HG03095 (cell line): Measurements from ENCODE around the gene KLHL13.
"Not testable (repeated sequence)": the region's sequence is repeated elsewhere in the genome, so short reads cannot be mapped to it uniquely, and the experiment has no call there.

Experiments
- ATAC-seq: cut with Tn5 transposase; IDR thresholded peaks from one replicate; pipeline ENCODE4 v1.9.1; 2021; ENCODE audit warnings: moderate library complexity; ENCODE audit not compliant: unreplicated experiment

The KLHL13 gene

DNA sequence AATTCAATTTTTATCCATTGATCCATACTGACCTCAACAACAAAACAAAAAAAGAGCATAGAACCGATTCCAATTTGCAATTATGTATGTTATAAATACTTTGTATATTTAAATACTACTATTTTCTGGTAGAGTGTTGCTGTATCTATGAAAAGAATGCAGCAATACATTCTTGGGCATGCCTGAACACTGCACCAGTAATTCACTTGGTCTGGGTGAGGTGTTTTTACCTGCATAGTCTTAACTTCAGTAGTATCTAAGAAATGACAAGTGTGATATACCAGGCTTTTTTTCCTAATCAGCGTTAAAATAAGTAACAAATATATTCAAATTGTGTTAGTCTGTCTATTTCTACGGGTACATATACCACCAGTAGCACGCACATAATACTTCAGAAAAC is 120.2 kb downstream of the KLHL13 start:
- ATAC-seq: no peak

DNA sequence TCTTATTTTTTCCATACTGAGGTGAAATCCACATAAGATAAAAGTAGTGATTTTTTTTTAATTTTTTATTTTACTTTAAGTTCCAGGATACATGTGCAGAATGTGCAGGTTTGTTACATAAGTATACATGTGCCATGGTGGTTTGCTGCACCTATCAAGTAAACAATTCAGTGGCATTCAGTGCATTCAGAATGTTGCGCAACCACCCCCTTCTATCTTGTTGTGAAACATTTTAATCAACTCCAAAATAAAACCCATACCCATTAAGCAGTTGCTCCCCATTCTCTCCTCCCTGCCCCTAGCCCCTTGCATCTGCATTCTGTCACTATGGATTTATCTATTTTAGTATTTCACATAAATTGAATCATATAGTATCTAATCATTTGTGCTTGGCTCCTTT is 121.2 kb downstream of the KLHL13 start:
- no peak for ATAC-seq

DNA sequence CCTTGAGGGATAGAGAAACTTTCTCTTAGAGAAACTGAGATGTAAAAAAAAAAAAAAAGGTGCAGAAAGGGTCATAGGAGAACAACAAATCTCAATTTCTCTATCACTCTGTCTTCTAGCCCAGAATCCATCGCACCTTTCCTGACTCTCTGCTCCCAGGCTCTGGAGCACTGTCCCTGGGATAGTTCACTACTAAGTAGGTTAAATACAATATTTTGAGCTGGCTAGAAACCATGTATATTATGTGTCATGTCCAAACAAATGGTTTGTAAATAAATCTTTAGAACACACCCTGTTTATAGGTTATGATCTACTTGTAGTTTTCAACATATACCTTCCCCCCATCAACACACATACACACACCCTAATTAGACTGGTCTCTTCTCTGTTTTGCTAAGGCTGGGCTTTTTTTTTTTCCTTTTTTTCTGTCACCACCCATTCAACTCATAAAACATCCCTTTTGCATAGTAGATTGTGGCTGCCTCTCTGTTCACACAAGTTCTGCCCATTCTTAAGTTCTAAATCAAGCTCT is 124.4 kb downstream of the KLHL13 start:
- no peak for ATAC-seq

DNA sequence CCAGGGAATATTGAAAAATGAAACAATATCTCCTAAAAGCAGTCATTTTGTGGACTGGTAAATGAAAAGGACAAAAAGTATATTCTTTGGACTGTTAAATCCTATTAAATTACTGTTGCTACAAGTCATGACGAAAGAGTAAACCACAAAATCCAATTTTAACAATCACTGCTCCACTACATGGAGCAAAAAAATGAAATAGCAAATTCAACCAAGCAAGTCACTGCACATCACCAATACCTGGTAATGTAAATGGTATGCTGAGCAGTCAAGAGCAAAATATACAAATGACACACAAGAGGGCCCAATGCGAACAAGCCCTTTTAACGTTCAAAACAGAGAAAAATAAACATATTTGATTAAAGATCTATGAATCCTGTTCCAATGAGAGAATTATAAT is 126.2 kb downstream of the KLHL13 start:
- no peak for ATAC-seq

DNA sequence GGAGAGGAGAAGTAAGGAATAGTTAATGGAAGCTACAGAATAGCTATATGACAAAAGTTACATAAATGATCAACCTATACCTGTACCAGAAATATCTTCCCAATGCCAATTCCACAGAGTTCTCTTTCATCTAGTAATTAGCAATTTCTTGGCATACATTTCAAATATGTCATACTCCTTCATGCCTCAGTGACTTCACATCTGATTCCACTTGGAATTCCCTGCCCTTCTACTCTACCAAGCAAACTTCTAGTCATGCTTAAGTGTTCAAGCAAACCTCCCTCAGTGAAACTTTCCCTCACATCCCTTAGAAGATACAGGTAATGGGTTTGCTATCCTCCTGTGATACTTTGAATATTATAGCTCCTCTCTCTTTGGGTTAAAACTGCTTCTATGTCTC is 127.1 kb downstream of the KLHL13 start:
- ATAC-seq: no peak

DNA sequence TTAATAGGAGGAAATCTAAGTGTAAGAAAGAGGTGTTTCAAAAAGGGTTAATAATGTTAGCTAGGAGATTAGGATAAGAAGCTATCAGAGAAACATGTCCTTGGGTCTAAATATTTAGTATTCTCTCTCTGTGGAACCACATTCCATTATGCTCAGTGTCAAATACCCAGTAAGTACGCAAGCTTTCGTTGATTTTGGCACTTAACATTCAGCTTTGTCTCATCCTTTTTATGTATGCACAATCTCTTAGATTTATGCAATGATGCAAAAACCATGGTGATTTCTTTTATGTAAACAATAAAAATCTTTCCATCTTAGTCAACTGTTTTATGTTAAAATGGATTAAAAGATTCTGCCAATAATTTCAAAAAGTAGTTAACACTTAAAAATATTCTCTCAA is 129.2 kb downstream of the KLHL13 start:
- no peak for ATAC-seq

DNA sequence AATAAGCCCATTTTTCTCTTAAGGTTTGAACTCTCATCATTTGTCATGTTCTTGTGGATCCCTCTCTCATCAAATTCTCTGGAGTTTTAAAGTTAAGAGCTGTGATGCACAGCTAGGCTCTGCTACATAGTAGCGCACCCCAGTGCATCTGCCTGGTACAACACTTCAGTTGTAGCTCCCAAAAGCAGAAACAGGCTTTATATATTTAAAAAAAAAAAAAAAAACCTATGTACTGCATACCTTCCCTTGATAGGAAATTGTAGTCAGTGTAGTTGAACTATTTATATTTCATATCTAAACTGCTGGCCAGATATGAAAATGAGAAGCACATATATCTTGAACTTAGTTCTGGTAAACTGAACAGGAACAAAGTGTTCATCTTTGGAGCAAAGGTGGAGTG is 131.4 kb downstream of the KLHL13 start:
- ATAC-seq: no peak

DNA sequence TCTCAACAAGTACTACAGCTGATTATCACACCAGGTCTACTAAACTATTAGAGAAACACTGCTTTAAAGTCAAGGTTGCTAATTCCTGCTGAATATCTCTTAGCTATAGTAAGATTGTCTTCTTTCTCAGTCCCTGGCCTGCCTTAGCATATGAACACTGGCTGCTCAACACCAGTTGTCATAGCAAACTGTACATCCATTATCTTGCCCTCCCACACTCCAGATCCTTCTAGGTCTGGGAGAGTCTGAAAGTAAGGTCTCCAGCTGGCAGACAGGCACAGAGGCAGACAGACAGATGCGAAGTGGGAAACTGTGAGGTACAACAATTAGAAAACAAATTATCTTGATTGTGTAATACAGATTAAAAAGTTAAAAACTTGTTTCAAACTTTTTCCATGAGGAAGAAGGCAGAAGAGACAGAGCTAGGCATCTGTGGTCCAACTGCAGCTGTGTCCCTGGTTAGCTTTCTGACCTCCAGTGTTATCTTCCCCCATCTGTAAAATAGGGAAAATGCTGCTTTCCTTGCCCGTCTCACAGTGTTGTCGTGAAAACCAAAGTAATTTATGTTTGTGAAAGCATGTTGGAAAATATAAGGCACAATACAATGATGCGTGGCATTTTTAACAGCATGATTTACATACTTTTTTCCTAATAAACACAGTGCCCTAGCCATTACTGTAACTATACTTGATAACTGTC is 133.8 kb downstream of the KLHL13 start:
- ATAC-seq: no peak

DNA sequence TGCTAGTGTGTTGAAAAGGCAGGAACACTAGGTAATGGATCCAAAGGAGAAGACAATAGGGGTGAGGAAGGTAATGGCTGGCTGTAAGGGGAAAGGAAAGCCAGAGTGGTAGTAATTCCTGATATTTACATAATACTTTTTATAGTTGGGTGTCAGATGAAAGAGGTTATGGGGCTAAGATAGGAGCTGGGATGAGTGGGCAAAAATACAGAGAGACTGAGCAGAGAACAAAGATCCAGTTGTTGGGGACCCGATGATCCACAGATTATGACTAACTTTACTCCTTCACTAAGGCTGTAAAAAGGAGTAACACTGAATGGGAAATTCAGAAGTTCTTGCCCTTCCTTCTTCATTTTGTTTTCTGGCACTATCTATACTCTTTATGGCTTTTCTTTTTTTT is 138.2 kb downstream of the KLHL13 start:
- no peak for ATAC-seq

DNA sequence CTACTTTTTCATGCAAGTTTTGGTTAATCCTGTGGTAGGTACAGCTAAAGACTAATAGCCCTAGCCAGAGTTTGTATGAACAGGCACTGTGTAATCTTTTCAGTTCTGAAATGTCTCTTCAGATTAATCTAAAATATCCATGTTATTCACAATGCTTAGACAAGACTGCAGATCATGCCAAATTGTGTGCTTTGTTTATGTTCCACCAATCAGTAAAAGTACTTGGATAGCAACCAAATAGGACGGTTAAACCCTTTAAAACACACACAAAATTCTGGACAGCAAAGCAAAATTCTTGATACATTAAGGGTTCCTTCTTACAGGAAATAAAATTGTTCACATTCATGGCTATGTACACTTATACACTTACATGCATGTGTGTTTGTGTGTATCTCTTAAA is 139.1 kb downstream of the KLHL13 start:
- no peak for ATAC-seq

DNA sequence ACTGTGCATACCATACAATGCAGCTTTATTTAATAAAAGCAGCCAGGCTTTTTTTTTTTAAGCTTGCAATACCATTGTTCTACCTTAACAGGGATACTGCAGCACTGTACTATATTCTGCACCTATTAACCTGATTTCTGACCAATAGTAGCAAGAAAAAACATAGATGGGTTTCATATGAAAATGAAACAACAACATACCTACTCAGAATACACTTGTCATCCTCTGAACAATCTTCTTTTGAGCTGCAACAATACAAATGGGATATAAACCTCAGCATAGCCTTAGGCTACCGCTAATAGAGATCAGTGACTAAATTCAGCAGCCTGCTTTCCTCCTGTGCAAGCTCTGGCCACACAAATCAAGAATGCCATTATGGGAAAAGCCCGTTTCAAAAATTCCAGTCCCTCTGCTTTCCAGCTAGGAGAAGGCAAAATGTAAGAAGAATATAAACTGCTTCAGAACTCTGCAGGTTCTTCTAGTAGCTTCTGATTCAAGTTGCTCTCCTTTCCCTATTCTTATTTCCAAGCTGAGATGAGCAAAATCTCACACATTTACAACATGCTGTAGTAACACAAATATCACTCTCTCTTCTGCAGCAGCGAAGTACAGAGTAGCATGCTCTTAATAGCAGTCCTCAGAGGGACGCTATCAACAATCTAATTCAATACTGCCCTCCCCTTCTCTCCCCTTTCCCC is 143.4 kb downstream of the KLHL13 start:
- ATAC-seq: no peak

DNA sequence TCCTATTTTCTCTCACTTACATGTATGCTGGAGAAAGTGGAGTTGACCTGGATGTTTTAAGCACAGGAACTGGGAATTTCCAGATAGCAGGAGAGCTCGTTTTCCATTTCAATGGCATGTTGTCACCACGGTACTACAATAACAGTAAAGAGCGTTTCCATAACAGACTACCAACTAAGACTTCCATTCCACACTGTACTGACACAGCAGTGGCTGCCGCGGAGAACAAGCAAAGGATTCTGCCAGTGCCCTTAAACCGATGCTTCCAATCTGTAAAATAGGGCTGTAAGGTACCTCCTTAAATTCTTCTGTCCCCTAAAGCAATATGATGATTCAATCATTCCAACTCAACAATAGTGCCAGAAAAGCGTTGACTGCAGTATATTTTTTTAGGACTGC is 143.9 kb downstream of the KLHL13 start:
- ATAC-seq: no peak

DNA sequence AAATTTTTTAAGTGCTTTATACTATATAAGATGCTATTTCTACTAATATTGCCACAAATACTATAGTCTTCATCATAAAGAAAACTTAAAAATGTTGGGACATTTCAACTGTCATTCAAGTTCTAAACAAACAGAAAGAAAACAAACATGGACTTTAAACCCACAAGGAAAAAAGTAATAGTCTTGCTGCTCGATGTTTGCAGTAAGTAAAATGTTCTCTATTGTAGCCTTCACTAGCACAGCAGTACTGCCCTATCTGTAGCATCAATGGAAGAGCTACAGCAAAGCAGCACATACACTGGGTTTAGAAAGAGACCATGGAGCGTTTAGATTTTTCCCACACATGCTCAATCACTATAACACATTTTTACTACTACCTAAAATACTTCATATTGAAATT is 146.8 kb downstream of the KLHL13 start:
- ATAC-seq: no peak

DNA sequence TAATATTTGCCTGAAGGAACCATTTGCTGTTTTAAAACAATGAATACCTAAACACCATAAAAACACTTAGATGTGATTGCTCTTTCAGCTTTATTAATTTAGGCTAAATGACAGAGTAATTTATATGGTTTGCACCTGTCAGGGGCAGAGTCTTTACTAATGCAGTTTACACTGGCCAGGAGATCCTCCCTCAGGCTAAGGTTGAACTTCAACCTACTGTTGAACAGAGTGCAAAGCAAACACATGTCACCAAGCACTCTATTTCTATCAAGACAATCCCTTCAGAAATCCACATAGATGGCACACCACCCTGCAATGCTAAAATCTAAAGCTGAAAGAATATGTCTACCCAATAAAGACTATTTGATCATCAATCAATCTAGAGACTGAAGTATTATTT is 147.3 kb downstream of the KLHL13 start:
- ATAC-seq: no peak

DNA sequence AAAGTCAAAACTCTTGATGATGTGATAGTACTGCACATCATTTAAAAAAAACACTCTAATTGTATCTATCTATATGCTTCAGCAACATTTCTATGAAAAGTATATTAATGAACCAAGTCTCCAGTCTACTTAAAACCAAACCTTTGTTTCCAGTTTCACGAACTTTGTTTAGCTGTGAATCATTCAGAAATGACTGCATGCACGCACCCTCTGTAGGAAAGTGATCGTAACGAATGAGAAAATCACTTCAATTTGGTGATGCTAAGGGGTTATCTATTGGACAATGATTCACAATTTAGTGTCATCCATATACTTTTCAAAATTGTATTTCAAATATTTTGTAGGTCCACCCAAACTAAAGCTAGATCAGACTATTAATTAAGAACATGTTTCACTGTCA is 157.6 kb downstream of the KLHL13 start:
- ATAC-seq: no peak

DNA sequence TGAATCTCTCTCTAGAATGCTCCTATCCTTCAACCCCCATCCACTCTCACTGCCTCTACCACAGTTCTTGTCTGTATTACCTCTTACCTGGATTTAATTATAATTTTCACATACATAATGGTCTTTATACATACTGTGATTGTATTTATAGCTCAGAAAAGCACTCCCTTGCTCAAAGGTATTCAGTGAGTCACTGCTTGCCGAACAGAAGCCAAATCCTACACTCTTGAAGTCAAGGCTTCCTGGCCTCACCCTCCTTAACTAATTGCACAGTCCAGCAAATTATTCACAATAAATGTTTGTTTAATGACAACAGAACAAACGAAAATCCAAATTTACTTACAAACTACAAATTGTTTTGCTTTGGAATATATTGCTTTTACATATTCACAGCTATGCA is 159.5 kb downstream of the KLHL13 start:
- ATAC-seq: no peak

DNA sequence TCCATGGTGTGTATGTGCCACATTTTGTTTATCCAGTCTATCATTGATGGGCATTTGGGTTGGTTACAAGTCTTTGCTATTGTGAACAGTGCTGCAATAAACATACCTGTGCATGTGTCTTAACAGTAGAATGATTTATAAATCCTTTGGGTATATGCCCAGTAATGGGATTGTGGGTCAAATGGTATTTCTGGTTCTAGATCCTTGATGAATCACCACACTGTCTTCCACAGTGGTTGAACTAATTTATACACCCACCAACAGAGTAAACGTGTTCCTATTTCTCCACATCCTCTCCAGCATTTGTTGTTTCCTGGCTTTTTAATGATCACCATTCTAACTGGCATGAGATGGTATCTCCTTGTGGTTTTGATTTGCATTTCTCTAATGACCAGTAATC is 177.3 kb downstream of the KLHL13 start:
- not testable (repeated sequence) for ATAC-seq

DNA sequence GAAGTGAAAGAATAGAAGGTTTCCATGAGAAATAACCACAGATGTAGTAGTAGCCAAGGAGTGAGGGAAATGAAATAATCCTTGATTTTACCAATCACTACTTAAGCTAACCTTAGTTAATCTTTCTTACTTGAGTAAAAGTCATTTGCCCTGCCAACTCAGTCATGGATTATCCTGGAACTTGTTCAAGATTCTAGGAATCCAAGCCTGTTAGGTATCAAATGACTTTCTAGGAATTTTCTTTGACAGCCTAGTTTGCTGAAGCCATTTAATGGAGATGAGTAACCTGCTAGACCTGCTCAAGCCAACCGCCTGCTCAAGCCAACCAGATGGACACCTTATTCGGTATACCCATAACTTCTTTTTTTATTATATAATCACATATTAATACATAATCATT is 180.5 kb downstream of the KLHL13 start:
- no peak for ATAC-seq

DNA sequence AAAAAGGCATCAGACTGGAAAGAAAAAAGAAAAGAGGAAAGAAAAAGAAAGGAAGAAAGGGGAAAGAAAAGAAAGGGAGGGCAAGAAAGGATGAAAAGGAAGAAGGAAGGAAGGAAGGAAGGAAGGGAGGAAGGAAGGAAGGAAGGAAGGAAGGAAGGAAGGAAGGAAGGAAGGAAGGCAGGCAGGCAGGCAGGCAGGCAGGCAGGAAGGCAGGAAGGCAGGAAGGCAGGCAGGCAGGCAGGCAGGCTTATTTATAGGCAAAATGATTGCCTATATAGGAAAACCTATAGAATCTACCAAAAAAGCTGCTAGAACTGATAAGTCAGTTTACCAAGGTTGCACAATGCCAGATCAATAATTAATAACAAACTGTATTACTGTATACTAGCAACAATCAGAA is 186.5 kb downstream of the KLHL13 start:
- not testable (repeated sequence) for ATAC-seq

DNA sequence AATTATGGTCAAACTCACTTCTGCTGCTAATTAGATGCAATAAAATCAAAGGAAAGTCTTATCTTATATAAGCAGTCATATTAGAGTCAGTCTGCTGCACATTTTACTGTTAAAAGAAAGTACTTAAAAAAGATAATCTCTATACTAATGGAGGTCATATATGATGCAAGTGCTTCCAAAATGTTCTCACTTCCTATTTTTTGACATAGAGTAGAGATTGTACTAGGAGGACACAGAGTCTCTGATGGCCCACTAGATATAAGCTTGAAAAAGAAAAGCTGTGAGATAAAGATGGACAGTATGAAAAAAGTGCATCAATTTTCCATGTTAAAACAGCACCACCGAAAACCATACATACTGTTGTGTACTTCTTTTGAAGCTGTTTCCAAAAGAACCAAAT is 196.9 kb downstream of the KLHL13 start:
- ATAC-seq: no peak

DNA sequence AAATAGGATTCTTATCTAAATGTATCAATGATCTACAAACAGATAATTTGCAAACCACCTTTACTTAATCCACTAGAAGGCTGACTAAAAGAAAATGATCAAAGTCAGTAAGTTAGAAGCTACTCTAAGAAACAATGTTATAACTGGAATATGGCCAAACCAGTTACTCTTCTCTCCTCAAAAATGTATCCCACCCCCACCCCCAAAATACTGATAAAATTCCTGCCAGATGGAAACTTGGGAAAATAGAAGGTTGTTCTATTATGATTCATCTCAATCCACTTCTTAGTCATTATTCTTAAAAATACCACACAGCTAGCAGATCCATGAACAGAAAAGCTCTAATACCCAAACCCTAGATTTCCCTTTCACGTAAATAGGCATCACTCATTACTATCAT is 206.4 kb downstream of the KLHL13 start:
- ATAC-seq: no peak

DNA sequence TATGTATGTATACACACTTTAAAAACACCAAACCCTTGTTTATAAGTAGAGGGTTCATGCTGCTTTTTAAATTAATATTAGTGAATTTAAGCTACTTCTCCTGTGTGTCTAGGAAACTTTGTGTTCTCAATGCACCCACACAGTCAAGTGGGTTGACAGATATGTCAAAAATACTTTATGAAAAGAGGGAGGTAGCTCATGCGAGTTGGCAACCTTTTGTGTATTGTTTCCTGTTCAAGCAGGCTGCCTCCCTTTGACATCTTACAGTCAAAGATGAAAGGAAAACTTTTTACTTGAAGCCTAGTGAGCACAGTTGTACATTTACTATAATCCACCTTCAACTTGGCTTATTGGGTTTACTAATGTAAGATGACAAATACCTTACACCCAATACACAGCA is 218.4 kb downstream of the KLHL13 start:
- ATAC-seq: no peak

DNA sequence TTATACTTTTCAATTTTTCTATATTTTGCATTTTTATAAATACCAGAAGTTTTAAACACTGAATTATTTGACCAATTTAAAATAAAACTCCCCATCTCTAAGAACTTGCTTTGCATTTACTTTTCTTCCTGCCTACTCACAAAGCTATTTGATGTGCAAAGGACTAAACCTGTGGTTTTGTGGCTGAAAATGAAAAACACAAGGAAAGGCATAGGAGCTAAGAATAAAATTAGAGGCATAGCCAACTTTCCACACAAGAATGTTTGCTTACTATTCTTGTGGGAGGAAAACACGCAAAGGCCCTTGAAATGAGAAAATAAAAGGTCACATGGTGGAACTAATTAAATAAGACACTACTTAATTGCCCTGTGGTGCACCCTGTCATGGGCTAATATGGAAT is 221.2 kb downstream of the KLHL13 start:
- ATAC-seq: no peak
